Neutrophil (primary cell): Measurements from ENCODE around the gene ERCC6L2.

Source experiments
- H3K27ac ChIP-seq: fragments of 200-600 bp; sonication (generic); 2 replicates; pipeline ENCODE4 v1.5.1; 2016; ENCODE audit warnings: mild to moderate bottlenecking, moderate library complexity
- H3K27me3 ChIP-seq: fragments of 200-600 bp; sonication (generic); 2 replicates; pipeline ENCODE4 v1.6.0; 2016; ENCODE audit warnings: mild to moderate bottlenecking
- H3K36me3 ChIP-seq: fragments of 200-600 bp; sonication (generic); 2 replicates; pipeline ENCODE4 v1.5.1; 2017
- H3K4me1 ChIP-seq, 2 experiments: fragments of 200-600 bp in 1 of 2; sonication (generic) in 1 of 2; 1 replicate in 1 of 2; 2 replicates in 1 of 2; pipeline versions ENCODE4 v1.5.1 to v1.6.1; 2013 to 2016; ENCODE audit warnings: low read depth in 1 of 2, low read length in 1 of 2, mild to moderate bottlenecking in 1 of 2, moderate library complexity in 1 of 2; ENCODE audit not compliant: control insufficient read depth in 1 of 2, insufficient read depth in 1 of 2
- H3K4me3 ChIP-seq, 2 experiments: fragments of 200-600 bp in 1 of 2; sonication (generic) in 1 of 2; 1 replicate in 1 of 2; 2 replicates in 1 of 2; pipeline ENCODE4 v1.5.1; 2013 to 2016; ENCODE audit warnings: low read depth in 1 of 2, low read length in 1 of 2, mild to moderate bottlenecking in 1 of 2, moderate library complexity in 1 of 2
- H3K9me3 ChIP-seq: fragments of 200-600 bp; sonication (generic); 2 replicates; pipeline ENCODE4 v1.5.1; 2016
- CTCF ChIP-seq: fragments of 200-600 bp; sonication (generic); IDR thresholded peaks from 2 replicates; pipeline ENCODE4 v1.5.1; 2016; ENCODE audit warnings: antibody characterized with exemption

ERCC6L2 gene

GRCh38 chr9:95974389-95974788 lies 98.9 kb downstream of the ERCC6L2 start:
- Histone ChIP-seq H3K27ac (no peak overlapping the region), H3K36me3 (peaks cover 14% of the 10 kb centered on the region)
- TF ChIP-seq CTCF = no peak

GRCh38 chr9:95977371-95977770 lies 101.9 kb downstream of the ERCC6L2 start:
- H3K36me3 ChIP-seq = peaks cover 7% of the 10 kb centered on the region
- H3K27me3 ChIP-seq = no peaks in the 10 kb centered on the region
- H3K9me3 ChIP-seq = no peaks in the 10 kb centered on the region
- no peak overlapping the region for H3K4me3 ChIP-seq
- no peaks in the 10 kb centered on the region for H3K4me1 ChIP-seq
- H3K27ac ChIP-seq = no peak overlapping the region
- no peak for TF ChIP-seq CTCF

More at GRCh38 chr9:95974389-95974788, 98.9 kb downstream of the ERCC6L2 start:
- no peaks in the 10 kb centered on the region for H3K4me1 ChIP-seq
- H3K9me3 ChIP-seq = no peaks in the 10 kb centered on the region
- no peak overlapping the region for H3K4me3 ChIP-seq
- H3K27me3 ChIP-seq = no peaks in the 10 kb centered on the region

GRCh38 chr9:95978106-95978505 lies 102.6 kb downstream of the ERCC6L2 start:
- Histone ChIP-seq H3K36me3 (no peaks in the 10 kb centered on the region), H3K4me3 (no peak overlapping the region), H3K9me3 (no peaks in the 10 kb centered on the region), H3K27me3 (no peaks in the 10 kb centered on the region), H3K27ac (no peak overlapping the region), H3K4me1 (no peaks in the 10 kb centered on the region)
- no peak for TF ChIP-seq CTCF

GRCh38 chr9:95979446-95979845 lies 104.0 kb downstream of the ERCC6L2 start:
- TF ChIP-seq CTCF = no peak
- H3K4me1 ChIP-seq = no peaks in the 10 kb centered on the region
- H3K9me3 ChIP-seq = no peaks in the 10 kb centered on the region
- H3K36me3 ChIP-seq = no peaks in the 10 kb centered on the region
- H3K4me3 ChIP-seq = no peak overlapping the region
- H3K27ac ChIP-seq = no peak overlapping the region
- H3K27me3 ChIP-seq = no peaks in the 10 kb centered on the region

- no peak overlapping the region for H3K4me3 ChIP-seq
- TF ChIP-seq CTCF = no peak
- no peaks in the 10 kb centered on the region for H3K36me3 ChIP-seq
- H3K4me1 ChIP-seq = no peaks in the 10 kb centered on the region
- H3K27ac ChIP-seq = no peak overlapping the region
- H3K27me3 ChIP-seq = no peaks in the 10 kb centered on the region
- H3K9me3 ChIP-seq = no peaks in the 10 kb centered on the region
Measured at GRCh38 chr9:95980262-95981125, 105.0 kb downstream of the ERCC6L2 start.
